H1 (cell line): ENCODE data around the gene MRPL32. TPM values are rescaled to one million over a fixed set of nuclear protein-coding genes. Genes with fewer than 3 reads are reported as not detected.

Source experiments
- CBX5 ChIP-seq: fragments of 300-800, 300-1000 bp; sonication (generic); IDR thresholded peaks from 2 replicates; pipeline ENCODE4 v1.7.1; 2016; ENCODE audit warnings: antibody characterized with exemption, low read length, low read depth
- CHD2 ChIP-seq: IDR thresholded peaks from 2 replicates; pipeline ENCODE4 v1.6.1; 2012; ENCODE audit warnings: low read length, improper control_type of control experiment
- CREB1 ChIP-seq: IDR thresholded peaks from 2 replicates; pipeline ENCODE4 v1.6.1; 2012; ENCODE audit warnings: inconsistent platforms
- EP300 ChIP-seq, 2 experiments: IDR thresholded peaks; 1 replicate in 1 of 2; 2 replicates in 1 of 2; pipeline ENCODE4 v1.6.1; 2011 to 2012; ENCODE audit warnings: low read depth in 2 of 2, low read length in 2 of 2, mild to moderate bottlenecking in 2 of 2, borderline replicate concordance in 1 of 2, inconsistent platforms in 1 of 2, moderate library complexity in 1 of 2
- PHF8 ChIP-seq: fragments of 200-600 bp; sonication (generic); conservative IDR thresholded peaks from 2 replicates; pipeline ENCODE4 v1.7.1; 2012; ENCODE audit warnings: low read depth, mild to moderate bottlenecking, inconsistent platforms, low read length, moderate library complexity
- POLR2A ChIP-seq, 2 experiments: IDR thresholded peaks; 1 replicate in 1 of 2; 2 replicates in 1 of 2; pipeline ENCODE4 v1.6.1; 2011; ENCODE audit warnings: low read depth in 2 of 2, low read length in 2 of 2, mild to moderate bottlenecking in 2 of 2; ENCODE audit errors: control extremely low read depth in 1 of 2
- SIX5 ChIP-seq: IDR thresholded peaks from 2 replicates; pipeline ENCODE4 v1.6.1; 2011; ENCODE audit warnings: mild to moderate bottlenecking, low read depth, low read length
- SP2 ChIP-seq: IDR thresholded peaks from 2 replicates; pipeline ENCODE4 v1.6.1; 2012; ENCODE audit warnings: mild to moderate bottlenecking, low read length, inconsistent platforms
- SP4 ChIP-seq: IDR thresholded peaks from 2 replicates; pipeline ENCODE4 v1.6.1; 2012; ENCODE audit warnings: low read length, inconsistent platforms
- polyA plus RNA-seq, 7 experiments: library from polyadenylated mRNA; depleted of rRNA in 3 of 7; stranded (reverse) in 5 of 7; unstranded in 2 of 7; fragments of >200 nt in 5 of 7; fragments of 200-250 nt in 2 of 7; gene quantifications; 1 replicate in 5 of 7; 2 replicates in 1 of 7; 4 replicates in 1 of 7; pipeline versions ENCODE4 v1.2.1 to v1.2.3, GENCODE V29; 2011 to 2013; ENCODE audit warnings: missing spikeins in 2 of 7, mixed read lengths in 2 of 7
- total RNA-seq: library from RNA; stranded (reverse); fragmentation: NEBNext Ultra II Directional; extraction: Animal tissue kit (Norgen Biotek cat#: 25700); gene quantifications from 2 replicates; pipeline ENCODE4 v1.2.1, GENCODE V29; 2021
- TF ChIP-seq, protein P1 (sequence below): IDR thresholded peaks from 2 replicates; pipeline ENCODE4 v1.6.1; 2011; ENCODE audit warnings: low read length, improper control_type of control experiment
- TF ChIP-seq, protein P2 (sequence below): IDR thresholded peaks from 2 replicates; pipeline ENCODE4 v1.6.1; 2012; ENCODE audit warnings: inconsistent platforms

MRPL32 gene
- total and polyA plus RNA-seq, 2 of the 8 experiments (the other 6 are each of a cell fraction or from before 2014, with no cell fraction given) = 50.9 to 97.2 TPM

GRCh38 chr7:42931834-42932651 is at the start of gene MRPL32, which contains the start of gene PSMA2 (continued):
- TF ChIP-seq, protein P1, sequence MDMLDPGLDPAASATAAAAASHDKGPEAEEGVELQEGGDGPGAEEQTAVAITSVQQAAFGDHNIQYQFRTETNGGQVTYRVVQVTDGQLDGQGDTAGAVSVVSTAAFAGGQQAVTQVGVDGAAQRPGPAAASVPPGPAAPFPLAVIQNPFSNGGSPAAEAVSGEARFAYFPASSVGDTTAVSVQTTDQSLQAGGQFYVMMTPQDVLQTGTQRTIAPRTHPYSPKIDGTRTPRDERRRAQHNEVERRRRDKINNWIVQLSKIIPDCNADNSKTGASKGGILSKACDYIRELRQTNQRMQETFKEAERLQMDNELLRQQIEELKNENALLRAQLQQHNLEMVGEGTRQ = 0 out of 2 replicates have a peak, but pooled peaks have one; percentile 2
- TF ChIP-seq PHF8 = peak; percentile 69
- no peak for TF ChIP-seq EP300 (IDR thresholded peaks at IDR 0.05; ENCODE audit: borderline replicate concordance in 1 of 2, low read depth in 2 of 2, low read length in 2 of 2)
- TF ChIP-seq SIX5 = peak; percentile 74
- TF ChIP-seq, protein P2, sequence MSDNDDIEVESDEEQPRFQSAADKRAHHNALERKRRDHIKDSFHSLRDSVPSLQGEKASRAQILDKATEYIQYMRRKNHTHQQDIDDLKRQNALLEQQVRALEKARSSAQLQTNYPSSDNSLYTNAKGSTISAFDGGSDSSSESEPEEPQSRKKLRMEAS = peak; percentile 86
- peak; percentile 82 to 84 for TF ChIP-seq POLR2A (IDR thresholded peaks at IDR 0.05; ENCODE audit: control extremely low read depth in 1 of 2, low read depth in 2 of 2, low read length in 2 of 2)
- TF ChIP-seq SP2 = no peak
- no peak for TF ChIP-seq CHD2
- TF ChIP-seq CREB1 = no peak
- TF ChIP-seq CBX5 = no peak
- peak; percentile 7; the same call in 1 of the 2 replicates for TF ChIP-seq SP4
